ENCODE results near the gene CARMIL1.
A peak's percentile ranks its signal among the peaks of the same experiment; 100 is the strongest.

Gene CARMIL1

DNA sequence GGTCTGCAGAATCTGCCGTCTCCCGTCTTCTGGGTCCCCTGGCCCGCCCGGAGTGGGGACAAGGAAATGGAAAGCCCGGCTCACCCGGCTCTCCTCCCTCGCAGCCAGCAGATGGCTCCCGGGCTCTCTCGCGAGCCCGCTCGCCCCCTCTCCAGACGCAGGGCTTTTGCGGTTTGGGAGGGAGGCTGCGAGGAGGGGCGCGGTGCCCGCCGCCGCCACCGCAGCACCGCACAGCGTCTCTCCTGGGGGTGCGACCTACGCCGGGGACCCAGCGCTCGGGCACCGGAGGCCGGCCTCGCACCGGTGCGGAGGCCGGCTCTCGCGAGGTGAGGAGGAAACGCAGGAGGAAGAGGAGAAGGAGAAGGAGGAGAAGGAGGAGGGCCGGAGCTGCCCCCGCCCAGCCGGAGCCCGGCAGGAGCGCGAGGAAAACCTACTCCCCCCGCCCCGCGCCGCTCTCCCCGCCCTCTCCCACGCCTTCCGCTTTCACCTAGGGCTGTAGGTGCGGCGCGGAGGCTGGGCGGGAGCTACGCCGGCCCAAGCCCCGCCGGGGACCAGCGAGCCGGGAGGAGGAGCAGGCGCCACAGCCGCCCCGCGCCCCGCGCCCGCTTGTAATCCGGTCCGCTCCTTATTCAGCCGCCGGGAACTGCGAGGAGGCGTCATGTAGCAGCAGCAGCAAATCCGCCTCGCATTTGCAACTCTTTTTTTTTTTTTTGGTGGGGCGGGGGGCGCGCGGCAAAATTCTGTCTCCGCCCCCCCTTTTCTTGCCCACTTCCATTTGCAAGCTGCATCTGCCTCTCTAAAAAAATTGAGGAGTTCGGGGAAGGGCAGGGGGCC, at the start of gene CARMIL1:
CARMIL1 (plus strand) TSS at position 461 of the 834 bp plus-strand sequence. CDS start 422 bp downstream, outside the sequence.
- DNase-seq (ENCODE audit: low read depth), result peak; percentile 67

DNA sequence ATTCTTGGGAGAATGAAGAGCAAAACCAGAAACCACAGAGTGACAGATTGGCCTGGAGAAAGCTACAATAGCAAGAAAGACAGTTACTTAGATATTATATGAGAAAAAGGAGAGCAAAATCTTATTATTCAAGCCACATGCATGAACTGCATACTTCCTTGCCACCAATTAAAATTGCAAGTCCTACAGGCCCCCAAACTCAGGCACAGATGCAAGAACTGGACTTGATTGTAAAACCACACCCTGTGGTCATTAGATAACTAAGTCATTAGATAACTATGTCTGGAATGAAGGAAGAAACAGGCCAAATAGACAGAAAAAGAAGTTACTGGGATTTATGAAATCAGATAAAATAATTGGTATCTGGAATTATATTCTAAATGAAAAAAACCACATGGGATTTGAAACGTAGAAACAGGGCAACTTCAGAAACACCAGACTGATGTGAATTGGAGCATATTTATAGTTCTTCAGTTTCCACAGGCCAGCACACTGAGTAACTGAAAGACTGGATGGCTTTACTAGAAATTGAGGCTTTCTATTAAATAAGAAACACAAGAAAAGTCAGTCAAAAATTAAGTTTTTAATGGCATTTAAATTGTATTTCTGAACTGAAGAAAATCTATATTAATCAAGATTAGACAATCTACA, 49.4 kb upstream of the CARMIL1 start:
- no peak for DNase-seq (ENCODE audit: low read depth)

DNA sequence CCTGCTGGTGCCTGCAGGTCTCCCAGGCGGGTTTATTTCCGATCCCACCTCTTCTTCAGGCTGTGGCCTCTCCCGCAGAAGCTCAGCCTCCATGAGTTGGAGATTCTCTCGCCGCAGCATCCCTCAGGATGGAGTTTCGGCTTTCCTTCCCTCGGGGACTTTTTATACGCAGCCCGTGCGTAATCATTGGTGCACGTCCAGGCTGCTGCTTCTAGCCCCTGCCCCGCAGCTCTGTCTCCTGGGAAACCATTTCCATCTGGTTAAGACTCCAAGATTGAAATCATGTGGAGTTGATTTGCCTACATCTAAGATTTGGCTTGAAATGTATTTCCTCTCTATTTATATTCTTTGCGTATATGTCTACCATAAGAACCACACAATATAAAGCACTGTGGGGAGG, 46.7 kb upstream of the CARMIL1 start:
- no peak for DNase-seq (ENCODE audit: low read depth)

DNA sequence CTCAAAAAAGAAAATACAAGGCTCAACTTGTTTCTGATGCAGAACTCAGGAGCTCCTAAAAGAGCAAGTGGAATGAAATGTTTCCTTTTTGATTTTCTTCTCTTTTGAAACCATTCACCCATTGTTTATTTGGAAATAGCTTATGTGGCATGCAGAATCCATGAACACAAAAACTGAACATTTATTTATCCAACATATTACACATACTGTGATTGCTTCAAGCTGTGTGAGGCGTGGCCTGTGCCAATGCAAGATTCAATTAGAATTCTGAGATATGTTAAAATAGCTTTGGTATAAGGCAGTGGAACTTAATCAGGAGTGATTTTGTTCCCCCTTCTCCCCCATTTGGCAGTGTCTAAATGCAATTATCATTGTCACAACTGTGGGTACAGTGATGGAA, 45.9 kb upstream of the CARMIL1 start:
- no peak for DNase-seq (ENCODE audit: low read depth)

DNA sequence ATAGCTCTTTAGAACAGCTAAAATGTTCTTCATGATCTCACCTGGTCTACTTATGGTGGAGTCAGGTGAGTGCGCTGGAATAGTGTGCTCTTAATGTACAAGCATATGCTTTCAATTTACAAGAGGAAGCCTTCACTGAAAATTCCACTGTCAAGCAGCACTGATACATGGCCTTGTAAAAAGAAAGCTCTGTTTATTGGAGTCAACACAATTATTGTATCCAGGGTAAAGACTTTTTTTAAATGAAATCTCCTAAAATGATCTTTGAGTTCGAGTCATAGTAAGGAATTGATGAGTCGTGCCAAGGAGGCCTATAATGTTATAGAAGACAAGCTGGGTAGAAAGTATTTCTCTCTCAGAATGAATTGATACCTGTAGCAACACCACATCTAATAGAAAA, 41.6 kb upstream of the CARMIL1 start:
- DNase-seq (ENCODE audit: low read depth), result no peak

DNA sequence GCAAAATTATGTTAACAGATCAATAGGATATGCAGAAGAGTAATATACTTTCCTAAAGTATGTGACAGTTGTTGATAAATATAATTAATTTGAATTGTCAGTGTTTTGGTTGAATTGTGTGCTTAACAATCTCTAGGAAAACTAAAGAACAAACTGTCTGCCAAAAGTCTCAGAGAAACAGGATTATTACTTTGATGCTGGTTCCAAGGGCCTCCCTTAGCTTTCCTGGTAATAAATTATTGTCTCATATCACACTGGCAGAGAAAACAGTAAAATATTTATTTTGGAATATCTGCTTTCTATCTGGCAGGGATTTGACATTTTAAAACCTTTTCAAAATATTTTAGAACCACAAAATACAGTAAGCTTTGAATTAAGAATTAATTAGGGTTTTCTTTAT, 40.1 kb upstream of the CARMIL1 start:
- no peak for DNase-seq (ENCODE audit: low read depth)

DNA sequence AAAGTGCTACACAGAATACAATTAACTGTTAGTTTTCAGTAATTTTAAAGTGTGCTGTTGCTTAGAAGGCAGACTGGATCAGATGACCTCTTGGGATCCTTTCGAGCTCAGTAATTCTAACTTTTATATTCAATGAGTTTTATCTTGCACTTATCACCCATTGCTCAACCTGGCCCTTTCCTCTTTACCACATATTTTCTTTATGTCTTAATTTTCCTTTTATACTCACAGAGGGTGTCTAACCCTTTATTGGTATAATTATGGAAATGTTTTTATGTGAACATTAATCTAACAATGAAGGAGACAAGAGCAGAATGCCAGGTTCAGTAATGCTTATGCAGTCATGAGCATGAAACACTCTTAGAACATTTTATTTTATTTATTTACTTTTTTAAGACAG, 39.7 kb upstream of the CARMIL1 start:
- no peak for DNase-seq (ENCODE audit: low read depth)

DNA sequence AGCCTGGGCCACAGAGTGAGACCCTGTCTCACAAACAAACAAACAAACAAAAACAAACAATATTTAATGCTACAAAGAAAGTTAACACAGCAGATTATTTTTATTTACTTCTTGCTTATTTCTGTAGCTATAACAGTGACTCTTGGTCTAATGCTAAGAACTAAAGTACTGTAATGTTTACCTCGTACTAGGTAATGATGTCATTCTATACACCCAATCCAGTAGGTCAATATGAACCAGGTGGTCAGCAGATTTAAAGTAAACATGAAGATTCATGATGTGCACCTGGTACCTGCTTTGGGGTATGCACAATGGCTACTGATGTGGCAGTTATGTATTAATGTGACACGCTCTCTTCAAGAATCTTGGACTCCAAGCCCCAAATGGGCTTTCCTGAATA, 36.6 kb upstream of the CARMIL1 start:
- DNase-seq (ENCODE audit: low read depth), result no peak

DNA sequence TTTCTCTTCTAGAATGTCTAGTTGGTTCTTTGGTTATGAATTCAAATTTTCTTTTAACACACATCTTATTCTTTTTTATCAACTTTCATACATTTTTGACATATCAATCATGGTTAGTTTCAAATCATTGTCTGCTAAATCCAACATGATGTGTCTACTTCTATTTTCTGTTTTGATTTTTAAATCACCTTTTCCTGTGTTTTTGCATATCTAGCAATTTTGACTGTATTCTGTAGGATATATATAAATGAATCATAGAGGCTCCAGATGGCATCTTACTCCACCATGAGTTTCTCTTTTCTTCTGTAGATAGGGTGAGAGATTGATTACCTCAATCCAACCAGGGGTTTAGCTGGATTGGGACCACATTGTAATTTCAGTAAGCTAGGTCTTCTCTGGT, 34.3 kb upstream of the CARMIL1 start:
- no peak for DNase-seq (ENCODE audit: low read depth)

DNA sequence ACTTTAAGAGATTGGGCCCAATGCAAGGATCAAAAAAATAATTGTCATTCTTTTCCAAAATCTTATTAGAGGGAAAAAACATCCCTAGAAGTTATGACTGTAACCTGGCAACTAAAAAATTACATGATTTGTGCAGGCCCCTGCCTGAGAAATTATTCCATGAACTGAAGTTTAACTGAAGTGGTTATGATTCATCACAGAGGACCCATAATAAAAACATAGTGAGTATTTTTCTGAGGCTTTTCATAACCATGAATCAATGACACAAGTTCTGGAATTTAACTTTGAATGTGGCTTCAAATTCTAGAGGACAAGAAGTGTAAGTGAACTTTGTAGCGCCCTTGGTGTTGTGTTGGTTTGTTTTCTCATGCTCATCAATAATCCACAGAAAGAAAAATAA, 31.1 kb upstream of the CARMIL1 start:
- DNase-seq (ENCODE audit: low read depth), result no peak

DNA sequence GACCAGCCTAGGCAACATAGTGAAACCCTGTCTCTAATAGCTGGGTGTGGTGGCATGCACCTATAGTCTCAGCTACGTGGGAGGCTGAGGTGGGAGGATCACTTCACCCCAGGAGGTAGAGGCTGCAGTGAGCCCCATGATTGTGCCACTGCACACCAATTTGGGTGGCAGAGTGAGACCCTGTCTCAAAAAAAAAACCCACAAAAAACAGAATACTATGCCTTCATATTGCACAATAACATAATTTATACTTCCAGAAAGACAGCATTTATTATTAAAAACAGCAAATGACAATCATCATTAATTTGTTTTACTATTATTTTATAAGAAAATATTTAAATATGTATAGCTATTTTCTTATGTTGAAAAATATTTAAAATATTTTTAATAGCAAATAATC, 30.0 kb upstream of the CARMIL1 start:
- DNase-seq (ENCODE audit: low read depth), result no peak

DNA sequence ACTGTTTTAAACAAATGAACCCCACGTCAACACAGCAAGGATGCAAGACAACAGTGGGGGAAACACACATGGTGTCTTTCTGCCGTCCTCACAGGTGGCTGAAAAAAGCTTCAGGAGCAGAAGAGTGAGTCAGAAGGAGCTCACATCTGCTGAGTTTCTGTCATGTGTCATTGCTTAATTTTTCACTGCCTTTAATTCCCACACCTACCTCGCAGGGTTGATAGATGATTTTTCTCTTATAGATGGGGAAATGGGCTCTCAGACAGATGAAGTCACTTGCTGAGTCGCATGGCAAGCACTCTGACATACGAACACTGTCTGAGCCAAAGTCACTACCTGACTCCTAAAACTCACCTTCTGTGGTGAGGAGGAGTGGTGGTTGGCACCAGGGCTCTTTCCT, 28.3 kb upstream of the CARMIL1 start:
- no peak for DNase-seq (ENCODE audit: low read depth)

DNA sequence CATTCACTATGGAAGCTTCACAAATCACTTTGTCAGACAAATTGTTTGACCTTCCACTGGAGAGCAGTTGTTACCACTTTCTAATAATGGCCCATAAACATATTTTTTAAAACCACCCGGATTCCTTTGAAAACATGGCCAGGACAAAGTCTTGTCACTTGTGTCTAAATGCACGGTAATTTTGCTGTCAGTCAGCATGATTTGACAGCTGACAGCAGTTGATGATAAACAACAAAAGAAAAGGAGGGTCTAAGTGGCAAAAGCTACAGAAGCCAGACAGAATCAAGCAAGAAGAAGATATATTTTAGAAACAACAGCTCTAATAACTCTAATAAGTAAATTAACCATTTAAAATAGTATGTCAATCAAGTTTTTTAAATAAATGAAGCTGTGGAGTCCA, 27.7 kb upstream of the CARMIL1 start:
- no peak for DNase-seq (ENCODE audit: low read depth)

DNA sequence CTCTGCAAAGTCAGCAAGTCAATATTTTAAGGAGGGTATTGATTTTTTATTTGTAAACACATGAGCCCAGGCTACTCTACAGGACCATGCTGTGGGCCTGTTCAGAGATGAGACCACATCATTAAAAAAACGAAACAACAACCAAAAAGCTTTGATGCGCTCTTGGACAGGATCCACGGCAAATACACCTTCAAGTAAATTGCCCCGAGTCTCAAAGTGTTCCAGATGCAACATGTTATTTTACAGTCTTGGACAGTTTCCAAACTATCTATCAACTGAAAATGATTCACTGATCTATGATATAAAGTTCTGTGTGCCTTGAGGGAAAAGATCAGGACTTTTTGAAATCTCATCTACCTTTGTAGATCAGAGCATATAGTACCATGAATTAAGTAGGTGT, 25.8 kb upstream of the CARMIL1 start:
- DNase-seq (ENCODE audit: low read depth), result no peak

DNA sequence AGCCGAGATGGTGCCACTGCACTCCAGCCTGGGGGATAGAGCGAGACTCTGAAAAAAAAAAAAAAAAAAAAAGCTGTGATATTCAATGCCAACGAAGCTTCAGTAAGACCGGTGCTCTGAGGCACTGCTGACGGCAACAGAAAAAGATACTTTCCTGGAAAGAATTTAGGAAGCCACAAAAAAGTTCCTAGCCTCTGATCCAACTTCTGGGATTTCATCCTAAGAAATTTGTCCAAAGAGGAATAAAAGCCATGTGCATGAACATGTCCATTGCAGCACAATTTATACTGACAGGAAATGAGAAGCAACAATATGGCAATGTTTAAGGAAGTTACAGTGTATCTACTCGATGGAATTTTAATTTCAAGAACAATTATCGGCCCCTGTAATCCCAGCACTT, 24.5 kb upstream of the CARMIL1 start:
- DNase-seq (ENCODE audit: low read depth), result no peak

DNA sequence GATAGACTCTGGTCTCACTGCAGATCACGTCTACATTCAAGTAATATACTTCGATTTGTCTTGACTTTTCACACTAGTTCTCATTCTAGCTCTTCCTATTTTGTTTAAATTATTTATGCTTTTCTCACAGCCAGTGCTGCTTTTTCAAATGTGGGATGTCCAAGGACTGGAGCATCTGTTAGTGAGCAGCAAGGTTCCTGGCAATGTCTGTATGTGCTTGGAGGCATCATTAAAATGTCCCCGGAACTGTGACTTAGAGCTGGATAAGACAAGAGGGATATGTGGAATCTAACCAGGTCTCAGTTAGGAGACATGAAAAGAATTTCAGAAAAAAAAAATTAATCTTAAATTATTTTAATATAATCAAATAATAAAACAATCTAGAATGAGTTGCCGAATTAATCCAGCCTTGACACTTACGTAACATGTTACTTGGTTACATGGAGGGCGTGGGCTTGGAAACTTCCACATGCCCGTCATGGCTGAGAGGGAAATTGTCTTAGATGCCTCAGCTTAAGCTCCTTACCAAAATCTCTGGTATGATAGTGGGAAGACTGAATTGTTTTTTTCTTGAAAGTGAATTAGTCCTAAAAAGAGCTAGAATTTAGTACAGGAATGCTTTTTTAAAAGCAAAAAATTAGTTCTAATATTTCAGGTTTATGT, 21.4 kb upstream of the CARMIL1 start:
- DNase-seq (ENCODE audit: low read depth), result no peak

DNA sequence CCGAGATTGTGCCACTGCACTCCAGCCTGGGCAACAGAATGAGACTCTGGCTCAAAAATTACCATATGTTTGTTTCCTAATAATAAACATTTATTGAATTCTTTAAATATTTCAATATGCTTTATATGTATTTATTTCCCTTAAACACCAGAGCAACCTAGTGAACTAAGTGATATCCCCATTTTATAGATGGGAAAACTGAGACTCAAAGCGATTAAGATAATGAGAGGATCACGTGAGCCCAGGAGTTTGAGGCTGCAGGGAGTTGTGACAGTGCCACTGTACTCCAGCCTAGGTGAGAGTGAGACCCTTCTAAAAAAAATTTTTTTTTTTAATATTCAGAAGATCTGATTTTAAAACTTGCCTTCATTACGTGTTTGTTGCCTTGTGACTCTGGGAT, 19.4 kb upstream of the CARMIL1 start:
- DNase-seq (ENCODE audit: low read depth), result no peak

DNA sequence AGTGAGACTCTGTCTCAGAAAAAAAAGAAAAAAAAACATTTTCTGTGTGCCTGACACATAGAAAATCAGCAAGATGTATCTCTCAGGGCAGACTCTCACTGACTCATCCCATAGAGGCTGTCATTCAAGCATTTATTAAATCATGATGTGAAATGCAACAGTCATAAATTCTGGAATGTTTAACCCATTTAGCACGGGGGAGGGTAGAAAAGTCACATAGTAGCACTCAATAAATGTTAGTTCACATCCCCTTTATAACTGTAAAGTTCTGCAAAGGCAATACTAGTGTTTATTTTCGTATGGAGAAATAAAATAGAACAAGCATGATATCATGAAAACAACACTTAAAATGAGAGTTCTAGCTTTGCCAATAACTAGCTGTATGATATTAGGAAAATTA, 15.5 kb upstream of the CARMIL1 start:
- no peak for DNase-seq (ENCODE audit: low read depth)

DNA sequence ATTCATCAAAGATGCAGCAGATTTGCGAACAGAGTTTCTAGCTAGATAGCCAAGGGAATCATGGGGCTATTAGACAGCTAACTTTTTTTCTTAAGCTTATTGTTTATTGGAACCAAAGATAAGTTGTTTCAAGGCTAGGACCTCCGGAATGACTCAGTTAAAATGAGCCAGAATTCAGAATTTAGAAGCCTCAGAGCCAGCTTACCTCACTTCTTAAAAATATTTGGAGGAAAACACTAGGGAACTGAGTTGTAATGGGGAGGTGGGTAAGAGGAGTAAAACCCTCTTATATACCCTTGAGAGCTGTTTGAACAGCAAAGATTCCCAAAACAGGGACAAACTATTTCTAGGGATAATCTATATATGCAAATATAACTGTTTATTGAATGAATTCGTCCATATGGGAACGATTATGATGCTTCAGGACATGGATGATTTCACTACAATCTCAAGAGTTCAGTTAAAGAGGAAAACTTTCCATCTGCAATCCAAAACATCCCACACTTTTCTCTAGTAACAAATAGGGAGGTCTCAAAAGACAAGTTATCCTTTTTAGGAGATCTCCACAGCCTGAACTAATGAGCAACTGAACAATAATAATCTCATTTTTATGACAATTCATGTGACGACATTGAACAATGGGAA, 12.6 kb upstream of the CARMIL1 start:
- no peak for DNase-seq (ENCODE audit: low read depth)

DNA sequence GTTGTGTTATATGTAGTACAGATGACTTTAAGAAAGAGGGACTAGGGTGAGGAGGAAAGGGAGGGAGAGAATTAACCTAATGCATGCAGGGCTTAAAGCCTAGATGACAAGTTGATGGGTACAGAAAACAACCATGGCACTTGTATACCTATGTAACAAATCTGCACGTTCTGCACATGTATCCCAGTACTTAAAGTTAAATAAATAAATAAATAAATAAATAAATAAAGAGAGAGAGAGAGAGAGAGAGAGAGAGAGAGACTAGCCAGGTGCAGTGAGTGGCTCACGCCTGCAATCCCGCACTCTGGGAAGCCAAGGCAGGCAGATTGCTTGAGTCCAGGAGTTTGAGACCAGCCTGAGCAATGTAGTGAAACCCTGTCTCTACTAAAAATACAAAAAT, 11.5 kb upstream of the CARMIL1 start:
- no peak for DNase-seq (ENCODE audit: low read depth)

DNA sequence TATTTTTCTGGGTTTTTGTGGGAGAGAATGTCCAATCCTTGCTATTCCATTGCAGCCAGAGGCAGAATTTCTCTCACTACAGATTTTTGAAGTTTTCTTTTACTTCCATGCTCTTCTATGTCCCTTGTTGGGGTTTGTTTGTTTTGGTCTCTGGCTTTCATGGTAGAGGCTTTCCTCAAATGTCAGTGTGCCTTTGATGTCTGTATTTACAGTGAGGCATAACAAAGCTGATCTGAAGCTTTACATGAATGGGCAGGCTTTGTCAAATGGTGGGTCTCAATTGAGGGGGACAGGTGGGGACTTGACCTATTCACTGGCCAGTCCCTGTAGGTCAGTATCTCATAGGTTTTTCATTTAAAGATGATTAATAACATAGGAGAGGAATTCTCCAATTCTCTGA, 8.6 kb upstream of the CARMIL1 start:
- DNase-seq (ENCODE audit: low read depth), result no peak

DNA sequence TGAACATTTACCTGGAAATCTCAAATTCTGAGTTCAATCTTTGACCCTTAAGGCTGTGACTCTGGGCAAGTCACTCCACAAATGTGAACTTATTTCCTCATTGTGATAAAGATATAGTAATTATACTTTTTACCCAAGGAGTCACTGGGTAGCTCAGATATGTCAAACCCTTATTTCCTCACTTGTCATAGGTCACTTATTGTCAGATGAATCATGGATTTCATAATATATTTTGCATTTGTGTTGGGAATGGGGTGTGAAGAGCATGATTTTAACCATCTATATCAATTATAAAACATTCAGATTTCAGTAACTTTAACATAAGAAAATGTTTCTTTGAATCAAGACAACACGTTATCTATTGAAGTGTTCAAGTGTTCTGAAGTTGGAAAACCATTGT, 3.7 kb upstream of the CARMIL1 start:
- DNase-seq (ENCODE audit: low read depth), result no peak

DNA sequence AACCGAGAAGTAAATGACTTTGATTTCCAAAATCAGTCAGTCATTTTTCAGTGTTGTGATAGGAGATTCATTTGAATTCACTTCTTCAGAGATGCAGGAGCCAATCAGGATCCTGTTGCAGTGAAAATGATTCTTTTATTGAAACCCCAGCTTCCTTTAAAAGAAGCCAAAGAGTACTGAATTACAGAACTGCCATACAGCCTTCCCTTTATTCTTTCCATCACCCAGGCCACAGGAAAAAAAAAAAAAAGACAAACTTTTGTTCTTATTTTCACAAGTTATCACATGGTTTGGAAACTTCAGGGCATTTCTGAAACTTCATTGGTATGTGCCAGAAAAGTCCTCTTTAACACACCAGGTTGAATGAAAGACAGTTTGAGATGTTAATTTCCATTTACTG, 1.8 kb upstream of the CARMIL1 start:
- DNase-seq (ENCODE audit: low read depth), result no peak
